HEK293 (cell line): ENCODE data around the gene RHOXF2.
"Not testable (repeated sequence)": the region's sequence is repeated elsewhere in the genome, so short reads cannot be mapped to it uniquely, and the experiment has no call there.

Source experiments
- CTCF ChIA-PET: fragments of 350-600 bp; formaldehyde crosslinking; extraction: SDS; loops from one replicate; lab custom pipeline; 2021; ENCODE audit warnings: antibody characterized with exemption; lab: Yijun Ruan, JAX
- POLR2A ChIA-PET: fragments of 300-600 bp; formaldehyde crosslinking; extraction: SDS; loops from one replicate; lab custom pipeline; 2020; ENCODE audit warnings: antibody characterized with exemption, inconsistent platforms; lab: Yijun Ruan, JAX
- H3K27ac ChIP-seq: fragments of 200-500 bp; sonication (Bioruptor generic); 2 replicates; pipeline ENCODE4 v1.5.1; 2014; ENCODE audit warnings: low read depth, low read length, control low read depth, inconsistent platforms; ENCODE audit errors: extremely low read depth
- H3K36me3 ChIP-seq, 2 experiments: fragments of 200-500 bp in 1 of 2; sonication (Bioruptor generic) in 1 of 2; 1 replicate in 1 of 2; 2 replicates in 1 of 2; pipeline ENCODE4 v1.5.1; 2014 to 2017; ENCODE audit warnings: inconsistent platforms in 2 of 2, low read length in 2 of 2; ENCODE audit not compliant: control insufficient read depth in 2 of 2, insufficient read depth in 1 of 2
- H3K4me1 ChIP-seq: fragments of 200-500 bp; sonication (Bioruptor generic); 2 replicates; pipeline ENCODE4 v1.5.1; 2014; ENCODE audit warnings: mild to moderate bottlenecking, low read length, inconsistent platforms; ENCODE audit not compliant: control insufficient read depth, insufficient read depth
- H3K4me3 ChIP-seq: 2 replicates; pipeline ENCODE4 v1.5.1; 2011; ENCODE audit warnings: low read depth, mild to moderate bottlenecking, control low read depth, low read length, moderate library complexity
- H3K9me3 ChIP-seq: fragments of 200-500 bp; sonication (Bioruptor generic); 2 replicates; pipeline ENCODE4 v1.5.1; 2014; ENCODE audit warnings: low read depth, low read length, inconsistent platforms; ENCODE audit not compliant: control insufficient read depth, insufficient read depth
- FEZF1 ChIP-seq: fragments of 450-650 bp; formaldehyde crosslinking; IDR thresholded peaks from 2 replicates; pipeline ENCODE4 v1.5.1; 2016; ENCODE audit warnings: missing biosample characterization, missing genetic modification characterization
- GLI4 ChIP-seq: fragments of 450-650 bp; formaldehyde crosslinking; IDR thresholded peaks from 2 replicates; pipeline ENCODE4 v1.5.1; 2016; ENCODE audit warnings: missing biosample characterization, missing genetic modification characterization
- GLIS1 ChIP-seq: fragments of 450-650 bp; formaldehyde crosslinking; IDR thresholded peaks from 2 replicates; pipeline ENCODE4 v1.5.1; 2016; ENCODE audit warnings: missing biosample characterization, missing genetic modification characterization
- TCF7L2 ChIP-seq: IDR thresholded peaks from 2 replicates; pipeline ENCODE4 v1.6.1; 2011; ENCODE audit warnings: low read depth, mild to moderate bottlenecking, inconsistent platforms, low read length, moderate library complexity, borderline replicate concordance
- ZBTB10 ChIP-seq: fragments of 450-650 bp; formaldehyde crosslinking; IDR thresholded peaks from 2 replicates; pipeline ENCODE4 v1.5.1; 2016; ENCODE audit warnings: missing biosample characterization, missing genetic modification characterization
- ZNF19 ChIP-seq: fragments of 450-650 bp; formaldehyde crosslinking; IDR thresholded peaks from 2 replicates; pipeline ENCODE4; 2016; ENCODE audit warnings: missing biosample characterization, missing genetic modification characterization, low read depth
- ZNF362 ChIP-seq: fragments of 450-650 bp; formaldehyde crosslinking; IDR thresholded peaks from 2 replicates; pipeline ENCODE4 v1.5.1; 2016; ENCODE audit warnings: missing biosample characterization, missing genetic modification characterization
- ZNF548 ChIP-seq: fragments of 450-650 bp; formaldehyde crosslinking; IDR thresholded peaks from 2 replicates; pipeline ENCODE4 v1.5.1; 2016; ENCODE audit warnings: missing biosample characterization, missing genetic modification characterization
- ZNF555 ChIP-seq: fragments of 450-650 bp; formaldehyde crosslinking; conservative IDR thresholded peaks from 2 replicates; pipeline ENCODE4 v1.5.1; 2017; ENCODE audit warnings: missing biosample characterization, mild to moderate bottlenecking, missing genetic modification characterization, inconsistent platforms
- ZNF560 ChIP-seq: fragments of 450-650 bp; formaldehyde crosslinking; IDR thresholded peaks from 2 replicates; pipeline ENCODE4 v1.5.1; 2017; ENCODE audit warnings: missing biosample characterization, missing genetic modification characterization, borderline replicate concordance
- ZNF561 ChIP-seq: fragments of 450-650 bp; IDR thresholded peaks from 2 replicates; pipeline ENCODE4 v1.5.1; 2018; ENCODE audit warnings: missing biosample characterization, missing genetic modification characterization, borderline replicate concordance
- ZNF585B ChIP-seq: fragments of 450-650 bp; formaldehyde crosslinking; IDR thresholded peaks from 2 replicates; pipeline ENCODE4 v1.5.1; 2016; ENCODE audit warnings: missing biosample characterization, missing genetic modification characterization
- ZNF623 ChIP-seq: fragments of 450-650 bp; formaldehyde crosslinking; IDR thresholded peaks from 2 replicates; pipeline ENCODE4 v1.5.1; 2016; ENCODE audit warnings: missing biosample characterization, missing genetic modification characterization
- ZNF692 ChIP-seq: fragments of 450-650 bp; formaldehyde crosslinking; IDR thresholded peaks from 2 replicates; pipeline ENCODE4 v1.5.1; 2016; ENCODE audit warnings: missing biosample characterization, missing genetic modification characterization
- ZNF843 ChIP-seq: fragments of 450-650 bp; formaldehyde crosslinking; IDR thresholded peaks from 2 replicates; pipeline ENCODE4 v1.5.1; 2016; ENCODE audit warnings: missing biosample characterization, missing genetic modification characterization

The RHOXF2 gene

GRCh38 chrX:120120223-120120622 lies 38.2 kb upstream of the RHOXF2 start (continued):
- TF ChIP-seq ZNF560 (tag by site-specific recombination): no peak
- TF ChIP-seq, all 188 proteins: peak for 0

GRCh38 chrX:120125444-120125843 lies 33.0 kb upstream of the RHOXF2 start:
- Histone ChIP-seq H3K4me3 (no peak overlapping the region), H3K27ac (no peak overlapping the region), H3K36me3 (no peaks in the 10 kb centered on the region)
- POLR2A ChIA-PET: no interaction called here
- TF ChIP-seq ZNF561 (no peak), ZNF362 (tag by site-specific recombination) (no peak)
- TF ChIP-seq, all 188 proteins: peak for 0
- CTCF ChIA-PET: interaction anchor here (1.2 kb wide), 1 partner anchor 88 kb away, joined by 5 read pairs; no protein-coding TSS in a partner anchor
- H3K9me3 ChIP-seq: no peaks in the 10 kb centered on the region
- no peaks in the 10 kb centered on the region for H3K4me1 ChIP-seq

GRCh38 chrX:120128306-120128846 lies 30.0 kb upstream of the RHOXF2 start:
- H3K4me1 ChIP-seq, H3K36me3 ChIP-seq, H3K27ac ChIP-seq, POLR2A ChIA-PET, H3K4me3 ChIP-seq, H3K9me3 ChIP-seq: not testable (repeated sequence)
- CTCF ChIA-PET: interaction anchor here (0.5 kb wide), 1 partner anchor 16 kb away, joined by 10 read pairs; no protein-coding TSS in a partner anchor

GRCh38 chrX:120136128-120136527 lies 22.3 kb upstream of the RHOXF2 start:
- POLR2A ChIA-PET: no interaction called here
- TF ChIP-seq ZNF19 (tag by site-specific recombination) (no peak), ZNF585B (tag by site-specific recombination) (no peak), ZNF843 (tag by site-specific recombination) (no peak), ZNF692 (no peak), FEZF1 (tag by site-specific recombination) (no peak), TCF7L2 (no peak), ZNF555 (tag by site-specific recombination) (no peak), GLI4 (tag by site-specific recombination) (no peak), ZNF623 (tag by site-specific recombination) (no peak), GLIS1 (tag by site-specific recombination) (no peak), ZBTB10 (tag by site-specific recombination) (no peak), ZNF548 (tag by site-specific recombination) (no peak)
- TF ChIP-seq, all 188 proteins: peak for 0
- Histone ChIP-seq H3K4me1 (no peaks in the 10 kb centered on the region), H3K9me3 (no peaks in the 10 kb centered on the region), H3K36me3 (no peaks in the 10 kb centered on the region; a peak in 1 of 3 replicates), H3K4me3 (no peak overlapping the region), H3K27ac (no peak overlapping the region)
- CTCF ChIA-PET: no interaction called here
